ENCODE results near the gene OVOL3.
A peak's percentile ranks its signal among the peaks of the same experiment; 100 is the strongest.

The OVOL3 gene

DNA sequence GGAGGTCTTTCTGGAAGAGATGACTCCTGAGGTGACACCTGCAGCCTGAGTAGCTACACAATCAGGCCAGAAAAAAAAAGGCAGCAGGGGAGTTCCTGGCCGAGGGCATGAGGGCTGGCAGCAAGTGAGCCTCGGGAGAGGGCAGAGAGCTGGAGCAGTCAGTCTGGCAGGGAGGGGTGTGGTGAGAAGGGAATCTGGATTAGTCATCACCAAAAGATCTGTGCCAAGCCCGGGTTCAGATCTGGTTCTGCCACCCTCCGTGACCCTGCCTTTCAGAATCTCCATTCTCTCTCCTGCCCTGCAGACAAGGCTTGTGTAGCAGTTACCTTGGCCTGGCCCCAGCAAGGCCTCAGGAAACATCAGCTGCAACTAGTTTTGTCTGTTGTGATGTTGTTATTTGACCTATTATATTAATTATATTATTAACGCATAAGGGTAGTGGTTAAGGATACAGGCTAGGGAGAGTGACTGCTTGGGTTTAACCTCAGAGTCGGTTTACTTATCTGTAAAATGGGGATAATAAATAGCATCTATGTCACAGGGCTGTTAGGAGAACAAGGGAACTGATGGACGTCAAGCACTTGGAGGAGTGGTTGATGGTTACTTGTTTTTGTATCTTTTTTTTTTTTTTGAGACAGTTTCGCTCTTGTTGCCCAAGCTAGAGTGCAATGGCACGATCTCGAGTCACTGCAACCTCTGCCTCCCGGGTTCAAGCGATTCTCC is 26.2 kb downstream of the OVOL3 start:
- DNase-seq = peak; percentile 58

DNA sequence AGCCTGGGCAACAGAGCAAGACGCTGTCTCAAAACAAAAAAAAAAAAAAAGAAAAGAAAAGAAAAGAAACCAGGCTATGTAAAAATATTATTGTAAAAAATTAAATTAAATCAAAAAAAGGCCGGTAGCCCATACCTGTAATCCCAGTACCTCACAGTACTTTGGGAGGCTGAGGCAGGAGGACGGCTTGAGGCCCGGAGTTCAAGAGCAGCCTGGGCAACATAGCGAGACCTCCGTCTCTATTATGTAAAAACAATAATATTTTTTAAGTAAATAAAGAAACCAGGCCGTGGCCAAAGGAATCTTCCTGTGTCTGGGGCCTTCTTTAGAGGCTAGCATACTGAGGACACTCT is 28.2 kb downstream of the OVOL3 start:
- DNase-seq = no peak

DNA sequence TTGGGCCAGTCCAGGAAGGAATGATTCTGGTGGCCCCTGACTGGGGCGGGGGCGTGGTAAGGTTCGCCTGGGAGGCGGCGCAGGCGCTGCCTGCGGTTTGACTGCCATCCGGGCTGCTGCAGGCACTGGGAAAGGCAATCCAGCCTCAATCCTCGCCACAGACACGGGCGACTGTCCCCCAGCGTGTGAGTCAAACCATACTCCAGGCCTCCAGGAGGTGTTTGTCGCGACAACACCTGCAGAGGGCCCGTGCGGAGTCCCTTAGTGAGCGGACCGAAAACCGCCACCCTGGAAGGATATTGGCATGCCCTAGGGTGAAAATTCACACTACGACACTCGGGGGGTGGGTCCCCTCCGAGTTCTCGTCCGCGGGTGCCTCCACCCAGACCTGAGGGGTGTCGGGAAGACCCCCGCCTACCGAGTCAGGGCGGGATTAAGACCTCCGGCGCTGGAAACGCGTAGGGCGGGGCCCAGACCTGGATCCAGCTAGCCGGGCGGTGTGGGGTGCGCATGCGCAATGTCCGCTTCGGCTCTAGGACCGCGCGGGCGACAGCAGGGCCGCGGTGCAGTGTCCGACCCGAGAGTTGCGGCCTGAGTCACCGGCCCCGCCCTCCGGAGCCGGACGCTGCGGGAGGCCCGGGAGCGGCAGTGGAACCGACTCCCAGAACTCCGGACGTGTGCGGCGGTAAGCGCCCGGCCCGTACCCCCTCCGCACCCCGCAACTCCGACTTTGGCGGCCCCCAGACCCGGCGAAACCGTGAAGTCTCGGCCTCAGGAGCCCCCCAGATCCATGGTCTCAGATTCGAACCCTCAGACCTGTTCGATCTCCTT is 28.7 kb downstream of the OVOL3 start, which contains the start of gene CAPNS1:
TSS of gene CAPNS1 (plus strand) at position 594 of the 831 bp plus-strand sequence. CDS start 946 bp downstream, outside the sequence.
- DNase-seq = peak; percentile 87

DNA sequence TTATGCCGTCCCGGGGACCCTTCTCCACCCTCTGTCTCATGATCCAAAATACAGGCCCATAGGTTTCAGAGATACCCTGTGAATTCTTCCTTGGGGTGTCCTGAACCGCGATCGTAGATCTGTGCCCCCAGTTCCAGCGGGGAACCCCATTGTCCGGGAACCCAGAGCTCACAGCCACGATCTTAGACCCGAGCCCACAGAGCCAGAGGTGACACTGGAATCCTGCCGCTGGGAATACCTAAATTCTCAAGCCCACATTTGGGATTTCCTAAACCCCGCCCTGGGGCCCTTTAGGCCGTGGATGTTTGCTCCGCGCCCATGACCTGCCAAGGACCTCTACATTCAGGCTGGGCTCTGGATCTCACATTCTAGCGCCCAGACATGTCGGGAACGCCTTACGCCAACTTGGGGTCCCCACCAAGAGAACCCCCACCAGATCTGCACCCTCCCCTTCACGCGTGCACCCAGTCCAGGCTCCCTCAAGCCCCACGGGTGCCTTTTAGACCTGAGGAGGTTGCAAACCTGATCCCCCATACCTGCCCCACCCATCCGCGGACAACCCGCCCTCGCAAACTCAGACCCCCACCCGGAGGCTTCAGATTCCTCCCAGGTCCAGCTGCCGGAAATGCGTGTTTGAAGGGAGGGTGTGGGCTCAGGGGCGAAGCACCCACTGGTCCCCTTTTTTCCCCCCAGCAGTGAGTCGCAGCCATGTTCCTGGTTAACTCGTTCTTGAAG is 29.5 kb downstream of the OVOL3 start:
- DNase-seq = peak; percentile 60

DNA sequence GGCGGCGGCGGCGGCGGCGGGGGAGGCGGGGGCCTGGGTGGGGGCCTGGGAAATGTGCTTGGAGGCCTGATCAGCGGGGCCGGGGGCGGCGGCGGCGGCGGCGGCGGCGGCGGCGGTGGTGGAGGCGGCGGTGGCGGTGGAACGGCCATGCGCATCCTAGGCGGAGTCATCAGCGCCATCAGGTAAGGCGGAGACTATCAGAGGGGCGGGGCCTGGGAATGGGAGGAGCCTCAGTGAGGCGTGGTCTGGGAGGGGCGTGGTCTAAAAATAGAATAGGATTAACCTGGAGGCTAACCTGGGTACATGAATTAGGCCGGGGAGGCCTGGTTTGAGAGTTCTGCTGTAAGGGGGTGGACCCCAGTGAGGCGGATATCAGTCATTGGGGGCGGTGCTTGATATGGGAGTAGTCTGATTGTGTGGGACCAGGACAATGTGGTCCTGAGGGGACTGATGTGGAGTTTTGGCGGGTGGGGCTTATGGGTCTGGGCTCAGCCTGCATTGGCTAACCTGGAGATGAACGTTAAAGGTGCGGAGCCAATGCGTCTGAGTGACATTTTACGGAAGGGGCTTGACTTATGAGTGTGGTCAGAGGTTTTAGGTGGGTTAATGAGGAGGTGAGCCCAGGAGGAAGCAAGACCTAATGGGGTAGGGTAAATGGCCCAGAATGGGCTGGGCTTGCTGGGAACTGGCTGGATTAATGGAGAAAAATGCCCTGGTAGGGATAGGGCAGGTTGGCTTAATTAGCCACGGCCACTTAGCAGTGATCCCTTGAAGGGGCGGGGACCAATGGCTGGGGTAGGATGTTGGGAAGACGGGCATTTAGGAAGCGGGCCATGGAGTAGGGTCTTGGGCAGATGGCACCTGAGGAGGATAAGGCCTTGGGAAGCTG is 30.3 kb downstream of the OVOL3 start:
- peak; percentile 78 for DNase-seq

DNA sequence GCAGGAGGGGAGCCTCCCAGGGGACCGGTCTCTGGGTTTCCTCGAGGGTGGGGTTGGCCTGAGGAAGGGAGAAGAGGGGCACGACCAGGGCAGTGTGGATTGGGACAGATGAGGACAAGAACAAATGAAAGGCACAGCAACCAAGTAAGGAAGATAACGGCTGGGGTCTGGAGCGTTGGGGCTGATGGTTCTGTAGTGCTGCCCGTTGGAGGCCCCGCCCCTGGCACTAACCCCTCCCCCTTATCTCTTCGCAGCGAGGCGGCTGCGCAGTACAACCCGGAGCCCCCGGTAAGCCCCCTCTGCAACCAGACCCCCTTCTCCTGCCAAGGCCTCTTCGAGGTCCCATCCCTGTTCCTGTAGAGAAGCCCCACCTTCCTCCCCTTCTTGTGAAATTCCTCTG is 31.1 kb downstream of the OVOL3 start:
- no peak for DNase-seq

DNA sequence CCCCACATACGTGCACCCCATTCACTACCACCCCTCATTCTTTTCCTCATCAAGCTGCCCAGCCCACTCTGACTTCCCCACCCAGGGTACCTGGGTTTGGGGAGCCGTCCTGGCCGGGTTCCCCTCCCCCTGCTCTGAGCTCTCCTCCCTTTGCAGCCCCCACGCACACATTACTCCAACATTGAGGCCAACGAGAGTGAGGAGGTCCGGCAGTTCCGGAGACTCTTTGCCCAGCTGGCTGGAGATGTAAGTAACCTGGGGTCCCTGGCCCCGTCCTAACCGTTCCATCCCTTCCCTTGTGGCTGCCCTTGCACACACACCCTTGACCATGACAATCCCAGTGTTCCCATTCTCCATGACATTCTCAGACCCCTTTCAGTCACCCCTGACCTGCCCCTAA is 31.6 kb downstream of the OVOL3 start:
- no peak for DNase-seq

DNA sequence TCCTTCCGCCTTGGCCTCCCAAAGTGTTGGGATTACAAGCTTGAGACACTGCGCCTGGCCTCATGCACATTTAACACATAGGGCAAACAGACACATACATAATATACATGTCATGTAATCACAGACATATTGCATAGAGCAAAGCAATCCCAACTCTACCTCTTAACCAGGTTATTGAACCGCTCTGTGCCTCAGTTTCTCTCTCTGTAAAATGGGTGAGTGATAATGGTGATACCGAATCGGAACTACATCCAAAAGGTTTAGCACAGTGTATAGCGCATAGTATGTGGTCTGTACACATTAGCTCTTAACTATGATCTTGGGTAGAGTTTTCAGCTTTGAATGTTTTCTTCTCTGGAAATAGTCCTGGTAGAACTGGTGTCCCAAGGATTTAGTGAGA is 33.7 kb downstream of the OVOL3 start:
- DNase-seq = no peak

DNA sequence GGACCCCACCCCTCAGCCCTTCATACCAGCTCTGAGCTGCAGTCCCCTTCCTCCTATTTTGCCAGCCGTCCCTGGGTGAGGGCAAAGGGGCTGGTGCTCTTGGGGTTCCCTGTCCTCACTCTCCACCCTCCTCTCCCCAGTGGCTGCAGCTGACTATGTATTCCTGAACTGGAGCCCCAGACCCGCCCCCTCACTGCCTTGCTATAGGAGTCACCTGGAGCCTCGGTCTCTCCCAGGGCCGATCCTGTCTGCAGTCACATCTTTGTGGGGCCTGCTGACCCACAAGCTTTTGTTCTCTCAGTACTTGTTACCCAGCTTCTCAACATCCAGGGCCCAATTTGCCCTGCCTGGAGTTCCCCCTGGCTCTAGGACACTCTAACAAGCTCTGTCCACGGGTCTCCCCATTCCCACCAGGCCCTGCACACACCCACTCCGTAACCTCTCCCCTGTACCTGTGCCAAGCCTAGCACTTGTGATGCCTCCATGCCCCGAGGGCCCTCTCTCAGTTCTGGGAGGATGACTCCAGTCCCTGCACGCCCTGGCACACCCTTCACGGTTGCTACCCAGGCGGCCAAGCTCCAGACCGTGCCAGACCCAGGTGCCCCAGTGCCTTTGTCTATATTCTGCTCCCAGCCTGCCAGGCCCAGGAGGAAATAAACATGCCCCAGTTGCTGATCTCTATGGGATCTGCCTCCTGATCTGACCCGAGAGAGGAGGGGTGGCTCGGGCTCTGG is 38.9 kb downstream of the OVOL3 start:
- no peak for DNase-seq

DNA sequence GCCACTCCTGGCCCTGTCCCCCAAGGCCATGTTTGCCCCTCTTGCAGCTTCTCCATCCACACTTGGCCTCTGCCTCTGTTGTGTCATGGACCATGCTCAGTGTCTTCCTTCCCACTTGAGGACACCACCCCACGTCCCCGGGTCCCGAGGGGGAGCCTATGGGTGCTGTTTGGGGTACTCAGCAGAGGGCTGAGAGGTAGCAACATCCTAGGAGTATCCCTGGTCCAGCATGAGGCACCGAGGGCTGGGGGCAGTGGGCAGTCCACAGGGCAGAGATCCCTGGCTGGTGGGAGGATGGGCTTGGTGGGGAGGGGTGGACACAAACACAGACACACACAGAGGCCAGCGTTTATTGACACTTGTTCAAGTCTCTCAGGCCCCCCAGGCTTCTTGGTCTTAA is 39.6 kb downstream of the OVOL3 start:
- no peak for DNase-seq

DNA sequence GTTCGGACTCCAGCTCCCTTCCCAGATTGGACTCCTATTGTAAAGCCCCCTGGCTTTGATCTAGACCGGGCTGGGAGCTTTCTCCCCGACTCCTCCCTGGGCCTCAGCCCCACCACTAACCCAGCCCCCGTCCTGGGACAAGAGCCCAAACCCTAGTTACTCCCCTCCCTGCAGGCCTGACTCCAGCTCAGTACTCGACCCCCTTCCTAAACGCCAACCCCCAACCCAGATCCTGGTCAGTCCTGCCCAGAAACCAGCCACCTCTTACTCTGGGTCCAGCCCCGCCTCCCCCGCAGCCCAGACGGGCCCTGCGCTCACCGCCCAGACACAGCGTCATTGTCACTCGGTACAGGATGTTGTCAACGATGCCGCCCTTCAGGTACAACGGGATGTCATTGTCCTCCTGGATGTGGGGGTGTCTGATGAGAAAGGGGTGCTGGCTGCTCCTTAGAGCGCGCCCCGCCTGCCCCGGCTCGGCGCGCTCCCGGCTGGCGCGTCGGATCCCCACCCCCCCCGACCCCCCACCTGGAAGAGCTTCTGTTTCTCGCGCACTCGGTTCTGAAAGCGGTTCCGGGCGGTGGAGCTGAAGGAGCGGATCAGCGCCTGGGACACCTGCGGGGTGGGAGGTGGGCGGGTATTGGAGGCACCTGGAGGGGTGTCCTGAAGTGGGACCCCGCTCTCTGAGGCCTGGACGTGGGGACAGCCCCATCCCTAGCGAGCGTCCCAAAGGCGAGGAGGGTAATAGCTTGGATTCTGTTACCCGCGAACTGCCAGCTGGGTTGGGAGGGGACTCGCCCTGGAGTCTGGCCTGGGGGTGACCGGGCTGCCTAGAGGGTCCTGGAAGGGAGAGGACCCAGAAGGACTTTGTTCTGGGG is 40.4 kb downstream of the OVOL3 start:
- no peak for DNase-seq

DNA sequence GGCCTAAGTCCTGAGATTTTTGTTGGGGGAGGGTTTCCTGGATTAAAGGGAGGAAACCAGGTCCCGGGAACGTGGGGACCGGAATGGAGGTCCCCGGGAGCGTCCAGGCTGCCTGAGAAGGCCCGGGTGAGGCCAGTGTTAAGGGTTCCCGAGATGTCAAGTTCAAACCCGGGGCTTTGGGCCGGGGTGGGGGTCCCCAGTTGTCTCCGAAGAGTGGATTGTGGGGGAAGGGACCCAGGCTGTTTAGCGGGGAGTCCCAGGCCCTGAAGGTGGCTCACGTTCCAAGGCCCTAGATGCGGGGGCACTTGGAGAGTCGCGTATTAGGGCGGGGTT is 41.0 kb downstream of the OVOL3 start:
- no peak for DNase-seq

DNA sequence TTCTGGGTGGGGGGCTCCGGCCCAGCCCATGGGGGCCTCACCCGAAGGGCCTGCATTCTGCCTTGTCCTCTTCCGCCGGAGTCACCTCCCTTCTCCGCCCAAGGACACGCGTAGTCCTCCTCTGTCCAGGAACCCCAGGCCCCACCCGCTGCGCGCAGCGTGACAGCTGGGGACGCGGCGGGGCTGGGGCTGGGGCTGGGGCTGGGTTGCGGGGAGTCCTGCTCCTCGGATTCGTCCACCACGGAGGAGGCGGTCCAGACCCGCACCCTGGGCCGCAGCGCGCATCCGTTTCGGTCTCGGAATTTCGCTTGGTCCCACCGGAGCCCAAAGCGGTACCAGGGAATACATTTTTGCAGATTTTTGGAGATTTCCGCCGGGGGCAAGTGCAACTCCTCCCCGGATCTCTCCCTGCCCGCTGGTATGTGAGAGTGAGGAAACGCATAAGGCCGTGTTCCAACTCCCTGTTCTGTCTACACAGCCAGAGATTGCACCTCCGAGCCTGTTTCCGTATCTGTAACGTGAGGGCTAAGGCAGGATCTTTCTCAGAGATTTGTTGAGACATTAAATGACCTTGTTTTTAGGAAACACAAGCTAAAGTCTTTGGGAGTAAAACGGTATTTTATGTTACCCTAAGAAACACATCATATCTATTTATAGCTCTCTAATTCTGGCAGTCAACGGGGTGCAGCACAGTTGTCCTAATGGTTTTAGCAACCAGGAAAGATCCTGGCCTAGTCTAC is 41.6 kb downstream of the OVOL3 start, which contains the start of gene COX7A1:
TSS of gene COX7A1 (minus strand) at position 96 of the 740 bp plus-strand sequence. CDS start at position 56, 40 bp downstream.
- no peak for DNase-seq

DNA sequence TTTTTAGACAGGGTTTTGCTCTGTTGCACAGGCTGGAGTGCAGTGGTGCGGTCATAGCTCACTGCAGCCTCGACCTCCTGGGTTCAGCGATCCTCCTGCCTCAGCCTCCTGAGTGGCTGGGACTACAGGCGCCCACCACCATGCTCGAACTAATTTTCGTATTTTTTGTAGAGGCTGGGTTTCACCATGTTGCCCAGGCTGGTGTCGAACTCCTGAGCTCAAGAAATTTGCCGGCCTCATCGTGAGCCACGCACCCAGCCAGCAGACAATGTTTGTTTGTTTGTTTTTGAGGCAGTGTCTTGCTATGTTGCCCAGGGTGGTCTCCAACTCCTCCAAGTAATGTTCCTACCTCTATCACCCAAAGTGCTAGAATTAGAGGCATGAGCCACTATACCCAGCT is 42.2 kb downstream of the OVOL3 start:
- DNase-seq = no peak

DNA sequence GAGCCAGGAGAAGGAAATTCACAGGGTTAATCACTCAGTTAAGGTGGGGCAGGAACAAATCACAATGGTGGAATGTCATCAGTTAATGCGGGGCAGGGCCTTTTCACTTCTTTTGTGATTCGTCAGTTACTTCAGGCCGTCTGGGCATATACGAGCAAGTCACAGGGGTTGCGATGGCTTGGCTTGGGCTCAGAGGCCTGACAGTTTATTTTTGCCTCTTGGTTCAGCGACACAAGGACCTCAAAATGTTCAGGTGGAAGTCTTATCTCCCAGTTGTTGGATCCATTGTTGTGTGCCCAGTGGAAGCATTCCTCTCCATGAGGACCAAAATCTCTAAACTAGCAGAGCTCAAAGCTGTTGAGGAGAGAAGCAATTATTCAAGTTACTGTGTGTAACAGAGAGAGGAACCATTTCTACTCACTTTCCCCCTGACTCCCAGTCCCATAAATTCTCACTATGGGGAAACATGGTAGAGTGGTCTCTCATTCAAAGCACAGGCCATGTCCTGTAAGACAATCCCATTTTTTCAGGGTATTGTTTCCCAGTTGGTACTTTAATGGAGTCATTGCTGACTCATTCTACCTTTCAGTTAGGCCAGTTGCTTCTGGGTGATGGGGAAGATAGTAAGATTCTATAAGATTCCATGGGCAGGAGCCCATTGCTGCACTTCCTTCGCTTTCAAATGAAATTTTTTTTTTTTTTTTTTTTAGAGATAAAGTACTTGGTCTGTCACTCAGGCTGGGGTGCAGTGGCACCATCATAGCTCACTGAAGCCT is 50.1 kb downstream of the OVOL3 start:
- DNase-seq = no peak
